Fibroblast of peridontal ligament (primary cell): ENCODE results near the gene EPAS1.

Experiments
- DNase-seq: peaks from one replicate; pipeline ENCODE4 v3.0.0-alpha.2; 2010; ENCODE audit errors: extremely low read depth

Gene EPAS1

GRCh38 chr2:46300406-46300832, 3.2 kb downstream of the EPAS1 start:
- DNase-seq = no peak

GRCh38 chr2:46302005-46302695, 4.9 kb downstream of the EPAS1 start:
- no peak for DNase-seq

GRCh38 chr2:46303233-46303632, 6.0 kb downstream of the EPAS1 start:
- DNase-seq = no peak

- DNase-seq = no peak
These were observed 6.6 kb downstream of the EPAS1 start for GRCh38 chr2:46303822-46304221.

- DNase-seq = no peak
These were observed 7.4 kb downstream of the EPAS1 start for GRCh38 chr2:46304635-46305034.

GRCh38 chr2:46305187-46305586, 8.0 kb downstream of the EPAS1 start:
- no peak for DNase-seq

GRCh38 chr2:46305767-46306166, 8.6 kb downstream of the EPAS1 start:
- no peak for DNase-seq

GRCh38 chr2:46306330-46306751, 9.1 kb downstream of the EPAS1 start:
- no peak for DNase-seq

GRCh38 chr2:46306988-46307655, 9.9 kb downstream of the EPAS1 start:
- DNase-seq = no peak

- no peak for DNase-seq
These were observed 10.9 kb downstream of the EPAS1 start for GRCh38 chr2:46308081-46308480.

- no peak for DNase-seq
These were observed 11.4 kb downstream of the EPAS1 start for GRCh38 chr2:46308629-46309028.

GRCh38 chr2:46309052-46309953, 12.1 kb downstream of the EPAS1 start:
- peak; percentile 78 for DNase-seq

- no peak for DNase-seq
These were observed 13.2 kb downstream of the EPAS1 start for GRCh38 chr2:46310446-46310845.

- DNase-seq = peak; percentile 63
These were observed 14.5 kb downstream of the EPAS1 start for GRCh38 chr2:46311651-46312223.

GRCh38 chr2:46313063-46313462, 15.9 kb downstream of the EPAS1 start:
- DNase-seq = no peak

- DNase-seq = no peak
These were observed 17.0 kb downstream of the EPAS1 start for GRCh38 chr2:46314065-46314835.

GRCh38 chr2:46315103-46315890, 18.1 kb downstream of the EPAS1 start:
- peak; percentile 91 for DNase-seq

GRCh38 chr2:46317094-46317486, 19.9 kb downstream of the EPAS1 start:
- no peak for DNase-seq

- DNase-seq = no peak
These were observed 21.6 kb downstream of the EPAS1 start for GRCh38 chr2:46318579-46319460.
